Measurements from ENCODE around the gene SNX5.
A peak's percentile ranks its signal among the peaks of the same experiment; 100 is the strongest.
"Not testable (repeated sequence)": the region's sequence is repeated elsewhere in the genome, so short reads cannot be mapped to it uniquely, and the experiment has no call there.

The SNX5 gene

DNA sequence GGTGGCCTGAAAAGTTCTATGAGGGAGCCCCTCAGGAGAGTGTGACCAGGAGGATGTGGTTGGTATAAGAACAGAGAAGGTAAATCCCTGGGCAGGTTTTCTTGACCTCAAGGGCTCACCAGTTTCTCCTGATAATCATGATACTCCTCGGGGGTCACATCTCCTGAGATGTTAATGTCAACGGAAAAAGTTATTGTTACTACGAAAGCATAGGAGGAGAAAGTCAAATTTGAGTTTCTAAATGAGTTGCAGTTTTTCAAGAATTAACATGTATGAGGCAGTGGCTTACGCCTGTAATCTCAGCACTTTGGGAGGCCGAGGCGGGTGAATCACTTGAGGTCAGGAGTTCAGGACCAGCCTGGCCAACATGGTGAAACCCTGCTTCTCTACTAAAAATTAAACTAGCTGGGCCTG is 23.6 kb upstream of the SNX5 start:
- no peak for DNase-seq

DNA sequence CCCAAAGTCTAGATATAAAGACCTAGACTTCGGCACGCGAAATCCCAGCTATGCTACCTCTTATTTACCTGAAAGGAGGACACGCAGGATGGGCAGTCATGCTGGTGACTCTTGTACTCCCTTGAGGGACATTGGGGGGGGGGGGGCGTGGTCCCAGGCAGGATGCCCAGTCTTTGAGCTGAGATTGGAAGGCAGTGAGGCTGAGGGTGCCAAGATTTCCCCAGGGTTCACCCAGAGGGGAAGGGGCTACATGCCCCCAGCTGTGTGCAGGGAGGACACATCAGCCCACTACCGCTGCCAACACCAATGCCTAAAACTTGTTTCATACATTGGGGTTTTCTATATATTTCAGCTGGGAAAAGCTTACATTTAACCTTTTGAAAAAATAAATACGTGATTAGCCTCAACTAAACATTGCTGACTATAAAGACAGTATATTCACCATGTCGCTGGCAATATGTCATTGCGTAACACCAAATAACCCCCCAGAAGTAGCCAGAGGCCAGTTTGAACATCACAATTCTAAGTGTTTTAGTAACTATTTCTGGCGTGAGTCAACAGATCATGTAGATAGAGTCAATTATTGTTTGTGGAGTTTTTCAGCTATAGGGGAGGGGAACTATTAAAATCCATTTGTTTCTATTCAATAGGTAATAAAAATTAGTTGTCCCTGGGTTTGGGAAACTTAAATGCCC is 21.8 kb upstream of the SNX5 start:
- no peak for DNase-seq

DNA sequence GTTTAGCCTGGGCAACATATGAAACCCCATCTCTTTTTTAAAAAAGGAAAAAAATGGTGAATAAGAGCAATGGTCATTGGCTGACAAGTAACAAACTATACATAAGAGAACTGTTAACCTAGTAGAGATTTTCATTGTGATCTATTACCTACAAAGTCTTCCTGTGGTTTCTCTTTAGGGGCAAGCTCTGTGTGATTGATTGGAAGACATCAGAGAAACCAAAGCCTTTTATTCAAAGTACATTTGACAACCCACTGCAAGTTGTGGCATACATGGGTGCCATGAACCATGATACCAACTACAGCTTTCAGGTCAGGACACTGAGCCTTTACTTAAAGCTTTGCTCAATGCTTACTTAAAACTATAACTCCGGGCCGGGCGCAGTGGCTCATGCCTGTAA is 19.4 kb upstream of the SNX5 start:
- DNase-seq: no peak

DNA sequence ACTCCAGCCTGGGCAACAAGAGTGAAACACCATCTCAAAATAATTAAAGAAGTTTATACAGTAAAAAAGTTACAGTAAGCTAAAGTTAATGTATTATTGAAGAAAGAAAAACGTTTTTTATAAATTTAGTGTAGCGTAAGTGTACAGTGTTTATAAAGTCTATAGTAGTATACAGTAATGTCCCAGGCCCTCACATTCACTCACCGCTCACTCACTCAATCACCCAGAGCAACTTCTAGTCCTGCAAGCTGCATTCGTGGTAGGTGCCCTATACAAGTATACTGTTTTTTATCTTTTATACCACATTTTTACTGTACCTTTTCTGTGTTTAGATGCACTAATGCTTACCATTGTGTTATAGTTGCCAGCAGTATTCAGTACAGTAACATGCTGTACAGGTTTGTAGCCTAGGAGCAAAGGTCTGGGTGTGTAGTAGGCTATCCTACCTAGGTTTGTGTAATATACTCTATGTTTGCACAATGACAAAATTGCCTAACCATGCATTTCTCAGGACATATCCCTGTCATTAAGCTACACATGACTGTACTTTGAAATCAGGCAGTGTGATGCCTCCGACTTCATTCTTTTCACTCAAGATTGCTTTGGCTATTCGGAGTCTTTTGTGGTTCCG is 16.9 kb upstream of the SNX5 start:
- DNase-seq: no peak

DNA sequence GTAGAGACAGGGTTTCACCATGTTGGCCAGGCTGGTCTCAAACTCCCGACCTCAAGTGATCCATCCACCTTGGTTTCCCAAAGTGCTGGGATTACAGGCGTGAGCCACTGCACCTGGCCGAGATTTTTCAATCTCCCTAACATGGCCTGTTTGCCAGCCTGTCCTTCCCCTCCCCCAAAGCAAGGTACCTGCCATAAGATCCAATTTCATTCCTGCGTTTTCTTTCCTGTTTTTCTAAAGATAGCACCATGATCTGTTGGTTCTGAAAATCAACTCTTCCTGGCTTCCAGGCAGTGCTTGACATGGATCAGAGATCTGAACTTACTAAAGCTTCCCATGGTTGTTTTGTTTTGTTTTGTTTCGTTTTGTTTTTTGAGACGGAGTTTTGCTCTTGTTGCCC is 7.7 kb upstream of the SNX5 start:
- DNase-seq: no peak

DNA sequence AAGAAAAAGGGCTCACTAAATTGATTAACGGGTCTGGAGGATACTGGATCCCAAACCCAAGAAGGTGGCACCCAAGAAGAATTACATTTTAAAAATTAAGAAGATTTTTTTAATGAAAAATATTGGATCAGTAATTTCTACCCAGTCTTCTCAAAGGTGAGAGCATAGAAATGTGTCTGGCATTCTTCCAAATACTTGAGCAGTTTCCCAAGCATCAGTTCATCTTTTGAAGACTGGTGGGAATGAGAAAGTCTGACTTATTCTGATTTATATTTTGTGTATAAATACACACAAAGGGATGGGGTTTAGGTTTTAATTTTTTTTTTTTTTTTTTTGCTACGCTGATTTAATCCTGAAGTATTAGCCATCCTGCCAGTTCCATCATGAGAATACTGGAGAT is 3.5 kb upstream of the SNX5 start:
- peak in 1 of 2 experiments; percentile 20 for DNase-seq

DNA sequence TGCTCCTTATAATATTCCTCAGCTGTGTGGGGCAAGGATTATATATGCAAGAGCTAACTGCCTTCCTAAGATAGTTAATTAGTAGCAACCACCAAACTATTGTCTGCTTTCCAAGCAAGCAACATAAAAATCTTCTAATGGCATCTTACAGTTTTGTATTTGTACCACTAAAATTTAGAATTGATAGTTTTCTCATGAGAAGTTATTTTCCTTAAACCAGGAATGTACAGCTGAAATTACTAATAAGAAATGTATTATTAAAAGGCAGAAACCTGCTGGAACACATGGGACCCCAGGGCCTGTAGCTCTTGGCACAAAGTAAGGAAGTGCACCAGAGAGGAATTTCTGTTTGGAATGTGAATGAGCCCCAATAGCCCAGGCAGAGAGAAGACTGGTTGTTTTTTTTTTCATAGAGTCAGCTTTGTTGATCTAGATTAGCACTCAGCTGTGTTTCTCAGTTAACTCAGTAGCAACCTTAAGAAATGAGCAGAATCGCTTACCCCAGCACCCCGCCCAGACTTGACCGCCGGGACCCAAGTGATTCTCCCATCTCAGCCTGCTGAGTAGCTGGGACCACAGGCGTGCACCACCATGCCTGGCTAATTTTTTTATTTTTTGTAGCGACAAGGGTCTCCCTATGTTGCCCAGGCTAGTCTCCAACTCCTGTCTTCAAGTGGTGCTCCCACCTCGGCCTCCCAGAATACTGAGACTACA is 2.9 kb upstream of the SNX5 start:
- DNase-seq: peak in 1 of 2 experiments; percentile 38

DNA sequence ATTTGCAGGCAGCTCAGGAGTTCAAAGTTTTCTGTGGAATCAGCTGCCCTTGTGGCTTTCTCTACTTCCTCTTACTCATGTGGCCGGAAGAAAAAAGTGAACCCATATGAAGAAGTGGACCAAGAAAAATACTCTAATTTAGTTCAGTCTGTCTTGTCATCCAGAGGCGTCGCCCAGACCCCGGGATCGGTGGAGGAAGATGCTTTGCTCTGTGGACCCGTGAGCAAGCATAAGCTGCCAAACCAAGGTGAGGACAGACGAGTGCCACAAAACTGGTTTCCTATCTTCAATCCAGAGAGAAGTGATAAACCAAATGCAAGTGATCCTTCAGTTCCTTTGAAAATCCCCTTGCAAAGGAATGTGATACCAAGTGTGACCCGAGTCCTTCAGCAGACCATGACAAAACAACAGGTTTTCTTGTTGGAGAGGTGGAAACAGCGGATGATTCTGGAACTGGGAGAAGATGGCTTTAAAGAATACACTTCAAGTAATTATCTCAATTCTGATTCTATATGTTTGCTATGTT is 1.4 kb upstream of the SNX5 start:
- peak in 1 of 2 experiments; percentile 62 for DNase-seq

DNA sequence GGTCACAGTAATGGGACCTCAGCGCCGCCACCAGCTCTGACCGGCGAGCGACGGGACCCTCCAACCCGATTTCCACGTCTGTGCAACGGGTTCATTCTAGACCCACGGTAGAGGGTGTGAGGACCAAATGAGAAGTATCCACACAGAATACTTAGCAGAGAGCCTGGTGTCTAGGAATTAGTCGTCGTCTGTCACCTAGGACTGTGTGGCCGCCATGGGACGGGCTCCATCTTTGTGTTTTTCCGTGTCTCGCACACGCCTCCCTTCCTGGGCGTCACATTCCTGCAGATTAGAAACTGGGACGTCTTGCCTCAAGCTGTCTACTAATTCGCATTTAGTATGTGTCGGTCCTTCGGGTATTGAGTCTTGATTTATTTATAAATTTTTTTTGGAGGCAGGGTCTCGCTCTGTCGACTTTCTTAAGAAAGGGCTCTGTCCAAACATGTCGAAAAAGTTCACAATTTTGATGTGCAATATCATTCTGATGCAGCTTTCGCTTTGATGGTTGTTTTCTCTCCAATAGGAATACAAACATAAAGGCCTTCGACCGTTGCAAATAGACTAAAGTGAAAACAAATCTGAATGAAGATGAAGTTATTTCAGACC is 787 bp upstream of the SNX5 start:
- DNase-seq: peak; percentile 25 to 75

DNA sequence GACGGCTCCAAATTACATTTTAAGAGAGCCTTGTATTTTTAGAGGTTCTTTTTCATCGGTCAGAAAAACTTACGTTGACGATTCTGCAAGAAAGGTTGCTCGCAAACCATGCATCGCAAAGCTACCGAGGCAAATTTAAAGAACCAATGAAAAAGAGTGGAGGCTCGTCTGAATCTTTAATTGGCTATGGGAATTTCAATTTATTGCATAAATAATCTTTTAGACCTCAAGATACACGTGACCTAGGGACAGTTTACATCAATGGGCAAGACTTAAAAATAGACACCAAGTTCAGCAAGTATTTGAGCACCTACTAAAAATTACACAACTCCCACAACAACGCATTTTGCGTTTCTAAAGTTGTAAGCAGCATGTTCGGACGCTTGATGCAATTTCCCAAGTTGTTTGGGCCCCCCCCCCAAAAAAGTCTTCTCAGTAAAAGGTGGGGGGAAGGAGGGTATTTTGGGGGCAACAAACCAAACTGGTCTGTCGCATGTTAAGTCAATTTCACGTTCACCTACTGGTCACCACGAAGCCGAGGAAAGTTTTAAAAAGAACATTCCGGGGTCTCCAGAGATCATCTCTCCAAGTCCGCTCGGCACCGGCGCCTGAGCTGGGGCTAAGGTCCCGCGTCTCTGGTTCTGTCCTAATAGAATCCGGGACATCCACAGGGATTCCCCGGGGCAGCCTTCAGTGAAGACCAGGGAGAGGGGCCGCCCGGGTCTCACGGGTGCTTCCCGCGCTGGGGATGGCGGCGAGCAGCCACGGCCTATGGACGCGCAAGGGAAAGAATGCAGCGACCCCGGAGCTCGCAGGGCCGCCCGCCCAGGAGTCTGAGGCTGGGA is 851 bp downstream of the SNX5 start:
- peak in 1 of 2 experiments; percentile 37 for DNase-seq

DNA sequence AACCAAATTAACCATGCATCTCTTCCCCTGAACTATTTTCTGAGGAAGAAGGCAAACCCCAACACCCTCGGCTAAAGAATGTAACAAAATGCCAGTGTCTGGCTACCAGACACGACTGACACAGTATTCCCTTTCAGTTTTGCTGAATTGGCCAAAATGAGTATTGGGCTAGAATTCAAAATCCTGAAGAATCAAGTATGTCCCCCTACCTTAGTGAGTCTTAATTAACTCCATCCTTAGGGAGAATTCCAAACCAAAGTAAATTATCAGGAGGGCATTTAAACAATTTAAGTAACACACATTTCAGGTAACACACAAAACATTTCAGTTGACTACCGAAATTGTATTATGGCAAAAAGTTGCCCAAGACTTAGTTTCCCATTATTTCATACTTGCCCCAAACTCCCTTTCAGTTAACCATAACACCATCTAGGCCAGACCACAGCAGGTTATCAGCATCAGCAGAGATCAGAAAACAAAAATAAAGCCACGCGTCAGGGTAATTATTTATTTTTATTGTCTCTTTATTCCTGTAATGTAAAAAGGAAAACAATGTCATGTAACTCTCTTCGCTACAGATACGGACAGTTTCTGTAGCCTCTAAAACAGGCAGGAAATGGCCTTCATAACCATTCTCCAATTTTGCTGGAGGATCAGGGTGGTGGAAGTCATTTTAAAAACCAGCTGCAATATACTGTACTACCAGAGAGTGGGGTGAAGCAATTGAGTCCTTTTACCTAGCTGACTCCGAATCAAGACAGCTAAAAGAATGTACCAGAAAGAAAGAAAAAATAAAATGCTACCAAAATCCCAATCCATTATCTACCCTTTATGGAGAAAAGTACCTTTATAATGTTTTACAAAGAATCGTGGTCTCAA is 1.9 kb downstream of the SNX5 start:
- DNase-seq: peak in 1 of 2 experiments; percentile 60

DNA sequence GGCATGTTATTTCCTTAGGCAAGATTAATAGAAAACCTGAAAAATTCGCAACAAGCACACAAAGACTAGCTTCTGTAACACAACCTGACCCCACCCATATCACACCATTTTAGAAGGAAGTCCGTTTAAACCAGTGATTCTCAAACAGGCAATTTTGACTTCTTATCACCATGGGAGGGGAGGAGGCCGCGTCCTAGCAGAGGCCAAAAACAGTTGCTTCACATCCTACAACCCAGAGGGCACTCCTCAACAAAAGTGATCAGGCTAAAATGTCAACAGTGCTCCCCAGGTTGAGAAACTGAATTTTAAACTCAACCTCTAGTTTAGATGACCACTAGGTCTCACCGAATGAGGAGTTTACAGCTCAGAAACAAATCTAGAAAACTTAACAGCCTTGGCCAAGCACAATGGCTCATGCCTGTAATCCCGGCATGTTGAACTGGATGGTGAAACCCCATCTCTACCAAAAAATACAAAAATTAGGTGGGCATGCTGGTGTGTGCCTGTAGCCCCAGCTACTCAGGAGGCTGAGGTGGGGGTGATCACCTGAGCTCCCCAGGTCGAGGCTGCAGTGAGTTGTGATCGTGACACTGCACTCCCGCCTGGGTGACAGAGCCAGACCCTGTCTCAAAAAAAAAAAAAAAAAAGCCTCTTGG is 3.4 kb downstream of the SNX5 start:
- no peak for DNase-seq

DNA sequence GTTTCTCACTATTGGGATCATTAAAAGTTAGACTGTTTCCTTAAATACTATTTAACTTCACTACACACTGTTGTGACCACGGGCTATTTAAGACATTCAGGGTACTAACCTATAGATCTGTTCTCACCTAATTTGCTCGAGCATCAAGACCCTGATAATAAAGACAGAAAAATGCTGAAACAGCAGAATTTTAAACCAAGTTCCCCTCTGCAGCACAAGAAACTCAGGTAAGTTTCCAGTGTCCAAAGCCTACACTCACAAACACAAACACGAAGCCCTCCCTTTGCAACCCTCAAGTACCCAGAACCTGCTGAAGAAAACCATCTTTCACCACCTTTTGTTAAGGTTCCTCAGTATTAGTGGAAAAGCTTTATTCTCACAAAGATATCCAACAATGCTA is 4.0 kb downstream of the SNX5 start:
- DNase-seq: no peak

DNA sequence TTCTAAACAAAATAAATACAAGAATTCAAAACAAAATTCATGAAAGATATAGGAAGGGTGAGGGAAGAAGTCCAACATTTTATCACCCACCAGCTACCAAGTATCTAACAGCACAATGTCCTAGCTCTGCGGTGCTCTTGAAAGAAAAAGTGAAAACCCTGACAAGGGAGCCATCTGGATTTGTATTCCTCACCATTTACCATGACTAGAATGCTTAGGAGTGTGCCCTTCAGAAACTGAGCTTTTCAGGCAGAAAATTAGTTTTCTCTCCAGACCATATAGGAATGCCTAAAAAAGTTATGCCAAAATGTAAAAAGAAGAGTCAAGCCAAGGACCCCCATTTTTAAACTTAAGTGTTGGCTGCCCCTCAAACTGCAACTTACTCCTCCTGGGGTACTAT is 4.5 kb downstream of the SNX5 start:
- DNase-seq: no peak

DNA sequence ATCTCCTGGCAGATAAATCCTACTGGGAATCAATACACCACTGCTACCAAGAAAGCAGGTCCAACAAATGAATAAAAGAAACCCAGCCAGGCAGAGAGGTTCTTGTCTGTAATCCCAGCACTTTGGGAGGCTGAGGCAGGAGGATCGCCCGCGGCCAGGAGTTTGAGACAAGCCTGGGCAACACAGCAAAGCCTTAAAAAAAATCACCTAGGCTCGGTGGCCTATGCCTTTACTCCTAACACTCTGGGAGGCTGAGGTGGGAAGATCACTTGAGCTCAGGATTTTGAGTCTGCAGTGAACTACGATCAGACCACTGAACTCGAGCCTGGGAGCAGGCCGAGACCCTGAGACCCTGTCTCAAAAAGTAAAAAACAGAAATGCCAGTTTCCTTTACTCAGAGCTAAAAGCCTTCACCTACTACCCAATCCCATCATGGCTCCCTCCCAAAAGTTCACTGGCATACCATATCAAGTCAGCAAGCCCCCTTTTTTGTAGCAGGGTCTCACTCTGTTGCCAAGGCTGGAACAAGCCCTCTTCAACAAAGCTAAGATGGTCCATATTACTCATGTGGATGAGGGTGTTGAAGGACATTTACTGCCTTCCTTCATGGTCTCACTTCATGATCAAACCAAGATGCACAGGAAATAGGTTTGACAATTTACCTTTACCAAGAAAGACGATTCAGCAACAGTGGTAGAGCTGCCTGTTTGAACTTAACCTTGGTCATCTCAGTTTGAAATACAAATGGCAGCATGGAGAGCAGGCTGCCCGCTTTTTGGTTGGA is 5.3 kb downstream of the SNX5 start:
- no peak for DNase-seq

DNA sequence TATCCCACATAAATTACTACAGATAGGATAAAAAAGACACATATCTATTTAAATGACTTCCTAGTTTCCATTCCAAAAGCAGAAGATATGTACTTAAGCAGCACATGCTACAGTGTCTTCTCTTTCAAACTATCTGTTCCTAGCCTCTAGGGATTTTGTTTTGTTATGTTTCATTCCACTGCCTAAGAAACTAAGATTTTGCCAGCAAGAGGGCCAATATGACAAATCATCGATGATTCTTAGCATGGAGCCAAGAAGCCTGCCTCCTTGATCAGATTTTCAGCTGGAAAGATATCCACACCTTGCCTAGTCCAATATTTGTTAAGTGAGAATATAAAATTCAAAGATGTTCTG is 7.0 kb downstream of the SNX5 start:
- no peak for DNase-seq

DNA sequence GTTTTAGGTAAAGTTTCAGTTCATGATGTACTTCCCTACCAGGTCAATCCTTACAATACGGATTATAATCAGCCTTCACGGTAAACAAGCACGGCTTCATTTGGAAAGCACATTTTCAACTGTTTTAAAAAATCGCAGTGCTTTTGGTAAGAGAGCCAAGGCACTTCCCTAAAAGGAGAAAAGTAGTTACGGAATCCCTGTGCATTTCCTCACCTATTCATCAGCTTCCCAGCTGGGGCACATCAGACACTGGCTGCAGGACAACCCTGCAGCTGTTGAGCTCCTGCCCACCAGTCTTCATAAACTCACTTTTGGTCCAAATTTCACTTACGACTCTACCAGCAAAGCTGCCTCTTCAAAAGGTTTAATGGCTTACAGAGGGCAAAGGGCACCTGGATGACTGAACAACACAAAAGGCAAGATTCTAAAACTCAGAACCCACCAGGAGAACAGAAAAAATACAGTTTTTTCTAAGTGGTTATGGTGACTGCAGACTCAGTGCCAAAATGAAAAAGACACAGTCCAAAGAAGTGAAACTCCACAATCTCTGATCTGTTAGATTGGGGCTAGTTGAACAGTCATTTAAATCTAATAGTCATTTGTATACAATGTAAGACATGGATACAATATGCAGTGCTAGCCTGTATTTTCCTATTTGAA is 7.5 kb downstream of the SNX5 start:
- DNase-seq: no peak

DNA sequence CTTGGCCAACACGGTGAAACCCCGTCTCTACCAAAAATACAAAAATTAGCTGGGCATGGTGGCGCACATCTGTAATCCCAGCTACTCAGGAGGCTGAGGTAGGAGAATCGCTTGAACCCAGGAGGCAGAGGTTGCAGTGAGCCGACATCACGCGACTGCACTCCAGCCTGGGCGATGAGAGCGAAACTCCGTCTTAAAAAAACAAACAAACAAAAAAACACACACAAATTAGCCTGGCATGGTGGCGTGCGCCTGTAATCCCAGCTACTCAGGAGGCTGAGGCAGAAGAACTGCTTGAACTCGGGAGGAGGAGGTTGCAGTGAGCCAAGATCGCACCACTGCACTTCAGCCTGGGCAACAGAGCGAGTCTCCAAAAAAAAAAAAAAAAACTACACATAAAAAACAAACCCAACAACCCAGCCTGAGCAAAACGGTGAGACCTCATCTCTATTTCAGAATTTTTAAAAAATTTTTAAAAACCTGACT is 8.2 kb downstream of the SNX5 start:
- not testable (repeated sequence) for DNase-seq

DNA sequence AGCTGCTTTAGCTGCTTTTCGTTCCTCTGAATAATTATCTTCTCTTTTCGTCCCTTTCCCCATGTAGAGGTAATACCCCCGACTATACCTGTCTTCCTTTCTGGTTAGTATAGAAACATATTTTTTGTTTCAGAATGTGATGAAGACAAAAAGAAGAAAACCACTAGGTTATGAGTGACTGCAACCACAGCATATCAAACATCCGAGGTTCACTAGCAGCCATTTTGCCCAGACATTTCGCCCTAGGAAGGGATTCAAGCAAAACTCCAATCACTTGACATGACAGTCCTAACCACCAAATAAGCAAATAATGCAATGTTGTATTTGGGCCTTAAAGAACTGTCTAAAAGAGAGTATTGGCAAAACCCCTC is 9.4 kb downstream of the SNX5 start:
- DNase-seq: no peak
